Endothelial cell of umbilical vein (primary cell): ENCODE data around the gene SIVA1. TPM values are rescaled to one million over a fixed set of nuclear protein-coding genes. Genes with fewer than 3 reads are reported as not detected.
A peak's percentile ranks its signal among the peaks of the same experiment; 100 is the strongest.

Experiments used
- BruUV-seq: library from RNA; stranded (reverse); fragments of 400-500 nt; replicated peaks from 2 replicates; lab custom pipeline; 2021; lab: Mats Ljungman, UMichigan
- CTCF ChIA-PET: fragments of 300-600, 350-600 bp; sonication (Branson Sonifier 250); formaldehyde crosslinking; loops from one replicate; lab custom pipeline; 2021; ENCODE audit warnings: antibody characterized with exemption, inconsistent platforms; lab: Charles Lee
- POLR2A ChIA-PET: fragments of 300-600, 350-600 bp; sonication (Branson Sonifier 250); formaldehyde crosslinking; loops from one replicate; lab custom pipeline; 2021; ENCODE audit warnings: antibody characterized with exemption, inconsistent platforms; lab: Charles Lee
- DNase-seq: peaks from one replicate; pipeline ENCODE4 v3.0.0-alpha.2; 2011; ENCODE audit warnings: low read depth, low spot score
- FAIRE-seq: peaks from 2 replicates; lab custom pipeline; 2011; peaks lifted over from hg19 to GRCh38; lab: Jason Lieb, UNC
- H2AFZ ChIP-seq: 2 replicates; pipeline ENCODE4 v1.6.0; 2012; ENCODE audit warnings: low read depth, low read length, control low read depth, inconsistent platforms
- H3K27ac ChIP-seq: 2 replicates; pipeline ENCODE4 v1.5.1; 2011; ENCODE audit warnings: low read depth, mild to moderate bottlenecking, control low read depth, low read length, moderate library complexity; ENCODE audit not compliant: insufficient read depth
- H3K27me3 ChIP-seq, 2 experiments: 2 replicates each; pipeline versions ENCODE4 v1.6.0 to v1.6.1; 2011; ENCODE audit warnings: low read length in 2 of 2, mixed read lengths in 1 of 2; ENCODE audit not compliant: control insufficient read depth in 2 of 2, insufficient read depth in 2 of 2
- H3K36me3 ChIP-seq, 2 experiments: 2 replicates in 1 of 2; 3 replicates in 1 of 2; pipeline ENCODE4 v1.5.1; 2011; ENCODE audit warnings: low read length in 2 of 2, mild to moderate bottlenecking in 1 of 2, moderate library complexity in 1 of 2; ENCODE audit not compliant: control insufficient read depth in 2 of 2, insufficient read depth in 2 of 2; ENCODE audit errors: extremely low read depth in 1 of 2
- H3K4me1 ChIP-seq: 3 replicates; pipeline ENCODE4 v1.5.1; 2011; ENCODE audit warnings: mild to moderate bottlenecking, low read length; ENCODE audit not compliant: control insufficient read depth, insufficient read depth; ENCODE audit errors: extremely low read depth
- H3K4me2 ChIP-seq: 2 replicates; pipeline ENCODE4 v1.6.1; 2011; ENCODE audit warnings: low read length, control low read depth, mixed read lengths; ENCODE audit not compliant: insufficient read depth
- H3K4me3 ChIP-seq, 3 experiments: fragments of 200-600 bp in 1 of 3; sonication (generic), shearing (Covaris generic) in 1 of 3; replicated peaks in 1 of 3; 2 replicates each; pipeline ENCODE4 v1.5.1; 2011 to 2016; ENCODE audit warnings: control low read depth in 3 of 3, low read length in 3 of 3, mild to moderate bottlenecking in 2 of 3, inconsistent platforms in 1 of 3, low read depth in 1 of 3, moderate library complexity in 1 of 3; ENCODE audit not compliant: insufficient read depth in 1 of 3
- H3K79me2 ChIP-seq: 2 replicates; pipeline ENCODE4 v1.6.0; 2012; ENCODE audit warnings: low read length, inconsistent platforms; ENCODE audit not compliant: control insufficient read depth, insufficient read depth
- H3K9ac ChIP-seq: replicated peaks from 2 replicates; pipeline ENCODE3; 2011; ENCODE audit warnings: low read length, control low read depth; ENCODE audit not compliant: insufficient read depth; ENCODE audit errors: extremely low read depth
- H3K9me1 ChIP-seq: replicated peaks from 3 replicates; pipeline ENCODE4 v1.6.0; 2011; ENCODE audit warnings: mild to moderate bottlenecking, low read length; ENCODE audit not compliant: control insufficient read depth, insufficient read depth; ENCODE audit errors: extremely low read depth
- H3K9me3 ChIP-seq: replicated peaks from 2 replicates; pipeline ENCODE4 v1.5.1; 2012; ENCODE audit warnings: low read length, inconsistent platforms; ENCODE audit not compliant: control insufficient read depth, insufficient read depth
- H4K20me1 ChIP-seq: replicated peaks from 2 replicates; pipeline ENCODE3; 2011; ENCODE audit warnings: mild to moderate bottlenecking, low read length; ENCODE audit not compliant: control insufficient read depth, insufficient read depth; ENCODE audit errors: extremely low read depth
- EZH2 ChIP-seq: IDR thresholded peaks from 2 replicates; pipeline ENCODE4 v1.6.1; 2012; ENCODE audit warnings: borderline replicate concordance, low read depth, mild to moderate bottlenecking, moderate library complexity, low read length, inconsistent platforms; ENCODE audit not compliant: severe bottlenecking
- FOS ChIP-seq: IDR thresholded peaks from 2 replicates; pipeline ENCODE4 v1.6.1; 2011; ENCODE audit warnings: mild to moderate bottlenecking, low read length, moderate library complexity, borderline replicate concordance; ENCODE audit not compliant: insufficient read depth
- GATA2 ChIP-seq: IDR thresholded peaks from 2 replicates; pipeline ENCODE4 v1.7.0; 2011; ENCODE audit warnings: low read depth, mild to moderate bottlenecking, moderate library complexity, mixed read lengths, low read length; ENCODE audit not compliant: insufficient read length, insufficient read depth
- MAX ChIP-seq: IDR thresholded peaks from 2 replicates; pipeline ENCODE4 v1.6.1; 2011; ENCODE audit not compliant: insufficient read depth, insufficient read length
- POLR2A ChIP-seq: IDR thresholded peaks from 2 replicates; pipeline ENCODE4 v1.6.1; 2012; ENCODE audit warnings: low read depth, mild to moderate bottlenecking, control low read depth, low read length
- dilution Hi-C: fragments of 300-500 bp; cut with MboI; formaldehyde crosslinking; loops from one replicate; pipeline ENCODE4 v1.15.0; 2019; ENCODE audit warnings: low sequenced_read_pairs; ENCODE audit not compliant: extremely low pct_ligation_motif_present
- intact Hi-C: fragments of 100-400 bp; cut with micrococcal nuclease; formaldehyde crosslinking; loops from one replicate; pipeline ENCODE4 v1.10.0; 2022
- polyA plus RNA-seq, 4 experiments: library from polyadenylated mRNA; depleted of rRNA in 3 of 4; stranded (reverse) in 3 of 4; unstranded in 1 of 4; fragments of >200 nt; gene quantifications; 2 replicates each; pipeline versions ENCODE4 v1.2.1 to v1.2.3, GENCODE V29; 2011 to 2012; ENCODE audit warnings: missing spikeins in 1 of 4
- total RNA-seq: library from RNA; stranded (reverse); gene quantifications from 2 replicates; pipeline ENCODE4 v1.2.3, GENCODE V29; 2021

Gene SIVA1
- total and polyA plus RNA-seq, 2 donors (not counting 3 experiments of a cell fraction or from before 2014, with no cell fraction given) = 101 to 299 TPM

- no peaks in the 10 kb centered on the region for H3K9me3 ChIP-seq
- no peak overlapping the region for H3K4me3 ChIP-seq
- FAIRE-seq (no peak), DNase-seq (no peak)
- H3K27me3 ChIP-seq = no peaks in the 10 kb centered on the region
- H3K9me1 ChIP-seq = no peaks in the 10 kb centered on the region
- H4K20me1 ChIP-seq = no peaks in the 10 kb centered on the region
- no peaks in the 10 kb centered on the region for H3K79me2 ChIP-seq
- H2AFZ ChIP-seq = peak overlapping the region; percentile 28
- ChIA-PET POLR2A (no interaction called here), CTCF (interaction anchor here (0.5 kb wide), 1 partner anchor 10 kb away, joined by 3 read pairs; no protein-coding TSS in a partner anchor)
- BruUV-seq = no TSS peak
- TF ChIP-seq GATA2 = no peak
- TF ChIP-seq MAX = no peak
- TF ChIP-seq POLR2A = no peak
- no peak for TF ChIP-seq EZH2
- TF ChIP-seq FOS = no peak
- H3K4me1 ChIP-seq = peaks cover 19% of the 10 kb centered on the region
- no peak overlapping the region for H3K4me2 ChIP-seq
- no peaks in the 10 kb centered on the region for H3K36me3 ChIP-seq
- H3K27ac ChIP-seq = no peak overlapping the region
- dilution Hi-C loops (no loop called here), intact Hi-C loops (no loop called here)
- H3K9ac ChIP-seq = no peak overlapping the region
Measured at GRCh38 chr14:104732931-104733681, 19.8 kb upstream of the SIVA1 start.

GRCh38 chr14:104734051-104734587 lies 18.8 kb upstream of the SIVA1 start:
- no peak overlapping the region for H3K4me2 ChIP-seq
- H3K79me2 ChIP-seq = no peaks in the 10 kb centered on the region
- dilution Hi-C loops (no loop called here), intact Hi-C loops (no loop called here)
- H3K27ac ChIP-seq = no peak overlapping the region
- POLR2A ChIA-PET = no interaction called here
- TF ChIP-seq EZH2 = no peak
- TF ChIP-seq FOS = no peak
- TF ChIP-seq MAX = no peak
- no peak for TF ChIP-seq POLR2A
- no TSS peak for BruUV-seq
- H3K36me3 ChIP-seq = no peaks in the 10 kb centered on the region
- DNase-seq (no peak), FAIRE-seq (no peak)
- peaks cover 19% of the 10 kb centered on the region for H3K4me1 ChIP-seq
- no peak overlapping the region for H3K4me3 ChIP-seq
- CTCF ChIA-PET = interaction anchor here (0.9 to 1.5 kb wide), 2 partner anchors 9 to 27 kb away, joined by 3 to 5 read pairs; no protein-coding TSS in a partner anchor
- H4K20me1 ChIP-seq = no peaks in the 10 kb centered on the region
- H3K9me3 ChIP-seq = no peaks in the 10 kb centered on the region
- no peak overlapping the region for H3K9ac ChIP-seq
- no peaks in the 10 kb centered on the region for H3K9me1 ChIP-seq
- H2AFZ ChIP-seq = no peak overlapping the region
- no peaks in the 10 kb centered on the region for H3K27me3 ChIP-seq
